Activated naive CD8-positive, alpha-beta T cell treated with anti-CD3 and anti-CD28 coated beads, Interleukin-2, amount 50 U/mL, for 24 hours (primary cell): Measurements from ENCODE around the gene SNTB2.

ENCODE experiments used
- ATAC-seq: fragments of 150-1000 bp; cut with Tn5 transposase; one replicate; pipeline ENCODE4 v1.10.0; 2021
- DNase-seq: peaks from one replicate; pipeline ENCODE4 v3.0.0; 2021
- H3K27ac Mint-ChIP-seq: one replicate; pipeline ENCODE4 v1.8.0; 2021; ENCODE audit warnings: mild to moderate bottlenecking, mixed read lengths
- H3K27me3 Mint-ChIP-seq: one replicate; pipeline ENCODE4 v1.8.0; 2021; ENCODE audit warnings: mixed read lengths
- H3K36me3 Mint-ChIP-seq: one replicate; pipeline ENCODE4 v1.8.0; 2021; ENCODE audit warnings: low read depth, mixed read lengths
- H3K4me1 Mint-ChIP-seq: one replicate; pipeline ENCODE4 v1.8.0; 2021; ENCODE audit warnings: mixed read lengths
- H3K4me3 Mint-ChIP-seq: one replicate; pipeline ENCODE4 v1.8.0; 2021; ENCODE audit warnings: mild to moderate bottlenecking, moderate library complexity, mixed read lengths
- H3K9me3 Mint-ChIP-seq: one replicate; pipeline ENCODE4 v1.8.0; 2021; ENCODE audit warnings: mixed read lengths

The SNTB2 gene

GRCh38 chr16:69320740-69321073 lies 133.7 kb downstream of the SNTB2 start:
- peaks cover 42% of the 10 kb centered on the region for H3K36me3 Mint-ChIP-seq

GRCh38 chr16:69321080-69321479 lies 134.1 kb downstream of the SNTB2 start:
- DNase-seq (no peak), ATAC-seq (no peak)
- Mint-ChIP-seq H3K4me3 (no peak overlapping the region), H3K36me3 (peaks cover 43% of the 10 kb centered on the region), H3K27me3 (no peaks in the 10 kb centered on the region), H3K9me3 (no peaks in the 10 kb centered on the region), H3K4me1 (peaks cover 9% of the 10 kb centered on the region), H3K27ac (peak overlapping the region; percentile 22)

More at GRCh38 chr16:69320740-69321073, 133.7 kb downstream of the SNTB2 start:
- H3K4me1 Mint-ChIP-seq, result peaks cover 5% of the 10 kb centered on the region
- no peak overlapping the region for H3K4me3 Mint-ChIP-seq
- H3K27ac Mint-ChIP-seq, result peak overlapping the region; percentile 22
- DNase-seq (no peak), ATAC-seq (no peak)
- no peaks in the 10 kb centered on the region for H3K9me3 Mint-ChIP-seq
- H3K27me3 Mint-ChIP-seq, result no peaks in the 10 kb centered on the region

GRCh38 chr16:69322343-69322742 lies 135.4 kb downstream of the SNTB2 start:
- H3K4me1 Mint-ChIP-seq, result peaks cover 22% of the 10 kb centered on the region
- peaks cover 50% of the 10 kb centered on the region for H3K36me3 Mint-ChIP-seq
- DNase-seq, result no peak
- no peak overlapping the region for H3K27ac Mint-ChIP-seq
- no peak for ATAC-seq
- H3K4me3 Mint-ChIP-seq, result no peak overlapping the region
- H3K9me3 Mint-ChIP-seq, result no peaks in the 10 kb centered on the region
- no peaks in the 10 kb centered on the region for H3K27me3 Mint-ChIP-seq

GRCh38 chr16:69323415-69323814 lies 136.5 kb downstream of the SNTB2 start:
- no peak overlapping the region for H3K4me3 Mint-ChIP-seq
- ATAC-seq (no peak), DNase-seq (no peak)
- H3K36me3 Mint-ChIP-seq, result peaks cover 49% of the 10 kb centered on the region
- no peaks in the 10 kb centered on the region for H3K9me3 Mint-ChIP-seq
- no peaks in the 10 kb centered on the region for H3K27me3 Mint-ChIP-seq
- H3K4me1 Mint-ChIP-seq, result peaks cover 27% of the 10 kb centered on the region
- H3K27ac Mint-ChIP-seq, result no peak overlapping the region

GRCh38 chr16:69324013-69324531 lies 137.1 kb downstream of the SNTB2 start:
- H3K27me3 Mint-ChIP-seq, result no peaks in the 10 kb centered on the region
- no peak for ATAC-seq
- peaks cover 34% of the 10 kb centered on the region for H3K4me1 Mint-ChIP-seq
- no peaks in the 10 kb centered on the region for H3K9me3 Mint-ChIP-seq
- peaks cover 53% of the 10 kb centered on the region for H3K36me3 Mint-ChIP-seq
- H3K4me3 Mint-ChIP-seq, result no peak overlapping the region
- no peak overlapping the region for H3K27ac Mint-ChIP-seq
- DNase-seq, result no peak

- peak overlapping the region; percentile 39 for H3K27ac Mint-ChIP-seq
- peaks cover 40% of the 10 kb centered on the region for H3K4me1 Mint-ChIP-seq
- no peak for ATAC-seq
- H3K4me3 Mint-ChIP-seq, result no peak overlapping the region
- DNase-seq, result no peak
- H3K27me3 Mint-ChIP-seq, result no peaks in the 10 kb centered on the region
- no peaks in the 10 kb centered on the region for H3K9me3 Mint-ChIP-seq
- peaks cover 51% of the 10 kb centered on the region for H3K36me3 Mint-ChIP-seq
Observed at GRCh38 chr16:69324585-69325253, 137.8 kb downstream of the SNTB2 start.

- no peak for DNase-seq
- Mint-ChIP-seq H3K27ac (peak overlapping the region; percentile 82), H3K4me3 (peak overlapping the region; percentile 87), H3K27me3 (no peaks in the 10 kb centered on the region), H3K36me3 (peaks cover 49% of the 10 kb centered on the region), H3K4me1 (peaks cover 42% of the 10 kb centered on the region), H3K9me3 (no peaks in the 10 kb centered on the region)
- ATAC-seq, result no peak
Observed at GRCh38 chr16:69325784-69326171, 138.8 kb downstream of the SNTB2 start.

GRCh38 chr16:69326172-69326873 lies 139.4 kb downstream of the SNTB2 start:
- peak overlapping the region; percentile 82 for H3K27ac Mint-ChIP-seq
- H3K4me3 Mint-ChIP-seq, result peak overlapping the region; percentile 87
- H3K27me3 Mint-ChIP-seq, result no peaks in the 10 kb centered on the region
- ATAC-seq, result no peak
- peaks cover 43% of the 10 kb centered on the region for H3K4me1 Mint-ChIP-seq
- no peaks in the 10 kb centered on the region for H3K9me3 Mint-ChIP-seq
- no peak for DNase-seq
- H3K36me3 Mint-ChIP-seq, result peaks cover 45% of the 10 kb centered on the region

GRCh38 chr16:69327585-69328310 lies 140.8 kb downstream of the SNTB2 start:
- ATAC-seq (no peak), DNase-seq (no peak)
- H3K9me3 Mint-ChIP-seq, result no peaks in the 10 kb centered on the region
- H3K36me3 Mint-ChIP-seq, result peaks cover 40% of the 10 kb centered on the region
- peaks cover 49% of the 10 kb centered on the region for H3K4me1 Mint-ChIP-seq
- H3K4me3 Mint-ChIP-seq, result peak overlapping the region; percentile 87
- no peaks in the 10 kb centered on the region for H3K27me3 Mint-ChIP-seq
- H3K27ac Mint-ChIP-seq, result peak overlapping the region; percentile 71

GRCh38 chr16:69328854-69329316 lies 141.9 kb downstream of the SNTB2 start:
- ATAC-seq (no peak), DNase-seq (no peak)

GRCh38 chr16:69329369-69330285 lies 142.7 kb downstream of the SNTB2 start:
- H3K36me3 Mint-ChIP-seq, result peaks cover 45% of the 10 kb centered on the region
- DNase-seq (peak; percentile 47), ATAC-seq (peak; percentile 31)
- no peaks in the 10 kb centered on the region for H3K27me3 Mint-ChIP-seq
- H3K4me3 Mint-ChIP-seq, result peak overlapping the region; percentile 87
- no peaks in the 10 kb centered on the region for H3K9me3 Mint-ChIP-seq
- peak overlapping the region; percentile 69 for H3K27ac Mint-ChIP-seq
- peaks cover 53% of the 10 kb centered on the region for H3K4me1 Mint-ChIP-seq

More at GRCh38 chr16:69328854-69329316, 141.9 kb downstream of the SNTB2 start:
- H3K4me1 Mint-ChIP-seq, result peaks cover 51% of the 10 kb centered on the region
- H3K4me3 Mint-ChIP-seq, result peak overlapping the region; percentile 87
- peak overlapping the region; percentile 69 for H3K27ac Mint-ChIP-seq
- H3K36me3 Mint-ChIP-seq, result peaks cover 41% of the 10 kb centered on the region
- H3K27me3 Mint-ChIP-seq, result no peaks in the 10 kb centered on the region
- no peaks in the 10 kb centered on the region for H3K9me3 Mint-ChIP-seq

- peaks cover 49% of the 10 kb centered on the region for H3K4me1 Mint-ChIP-seq
- peak within 1 kb of the TSS; percentile 87 for H3K4me3 Mint-ChIP-seq
Observed at GRCh38 chr16:69330286-69331109, 143.5 kb downstream of the SNTB2 start, which contains the start of gene PDF. Gene PDF, minus strand, starts transcription at chr16:69330588. Its CDS starts 18 bp downstream, at chr16:69330570.

GRCh38 chr16:69334696-69335095 lies 147.7 kb downstream of the SNTB2 start:
- no peak overlapping the region for H3K4me3 Mint-ChIP-seq
- DNase-seq (no peak), ATAC-seq (no peak)
- no peak overlapping the region for H3K27ac Mint-ChIP-seq
- H3K4me1 Mint-ChIP-seq, result peaks cover 34% of the 10 kb centered on the region
- H3K36me3 Mint-ChIP-seq, result peaks cover 27% of the 10 kb centered on the region
- no peaks in the 10 kb centered on the region for H3K27me3 Mint-ChIP-seq
- no peaks in the 10 kb centered on the region for H3K9me3 Mint-ChIP-seq

More at GRCh38 chr16:69330286-69331109, 143.5 kb downstream of the SNTB2 start, which contains the start of gene PDF:
- Mint-ChIP-seq H3K36me3 (peaks cover 50% of the 10 kb centered on the region), H3K9me3 (no peaks in the 10 kb centered on the region), H3K27me3 (no peaks in the 10 kb centered on the region), H3K27ac (peak within 1 kb of the TSS; percentile 73)
- DNase-seq (peak; percentile 89), ATAC-seq (peak; percentile 97)
